K562 (cell line): ENCODE measurements around the gene EHBP1L1. TPM values are rescaled to one million over a fixed set of nuclear protein-coding genes. Genes with fewer than 3 reads are reported as not detected.

Experiments used
- ATAC-seq: fragments of 200-7000 bp; cut with Tn5 transposase; 3 replicates; pipeline ENCODE4 v1.9.1; 2020; ENCODE audit warnings: moderate library complexity
- BruUV-seq: library from RNA; stranded (reverse); fragments of 400-500 nt; replicated peaks from 2 replicates; lab custom pipeline; 2021; lab: Mats Ljungman, UMichigan
- CTCF ChIA-PET: fragments of 300-600 bp; formaldehyde crosslinking; extraction: SDS; loops from one replicate; lab custom pipeline; 2021; ENCODE audit warnings: low intra/inter-chr PET ratio; lab: Yijun Ruan, JAX
- POLR2A ChIA-PET: fragments of 300-600, 350-650 bp; sonication (Branson Sonifier 250); formaldehyde crosslinking; extraction: SDS; loops from one replicate; lab custom pipeline; 2021; ENCODE audit warnings: antibody characterized with exemption, inconsistent platforms; lab: Yijun Ruan, JAX
- DNase-seq, 4 experiments: peaks; one replicate each; pipeline versions ENCODE4 v3.0.0 to v3.0.0-alpha.2; 2011 to 2018; ENCODE audit warnings: low spot score in 3 of 4, mixed read lengths in 3 of 4; ENCODE audit errors: extremely low read depth in 1 of 4
- FAIRE-seq: peaks from 2 replicates; lab custom pipeline; 2011; peaks lifted over from hg19 to GRCh38; lab: Jason Lieb, UNC
- H2AFZ ChIP-seq: 2 replicates; pipeline ENCODE4 v1.6.0; 2011; ENCODE audit warnings: low read depth, low read length, control low read depth, inconsistent platforms
- H3K27ac ChIP-seq: fragments of 200-600 bp; 3 replicates; pipeline ENCODE4 v1.8.0; 2011; ENCODE audit warnings: low read depth, mild to moderate bottlenecking, control low read depth, inconsistent platforms, low read length, moderate library complexity, mixed read lengths; ENCODE audit errors: extremely low read depth
- H3K27me3 ChIP-seq, 2 experiments: fragments of 300-600 bp in 1 of 2; 2 replicates in 1 of 2; 3 replicates in 1 of 2; pipeline versions ENCODE4 v1.6.0 to v1.8.0; 2011; ENCODE audit warnings: inconsistent platforms in 2 of 2, low read length in 2 of 2, mild to moderate bottlenecking in 1 of 2, mixed read lengths in 1 of 2, moderate library complexity in 1 of 2; ENCODE audit not compliant: control insufficient read depth in 2 of 2, insufficient read depth in 2 of 2
- H3K36me3 ChIP-seq: fragments of 300-600 bp; 3 replicates; pipeline ENCODE4 v1.8.0; 2011; ENCODE audit warnings: mild to moderate bottlenecking, low read length, inconsistent platforms; ENCODE audit not compliant: control insufficient read depth, insufficient read depth
- H3K4me1 ChIP-seq, 2 experiments: fragments of 200-600 bp in 1 of 2; replicated peaks in 1 of 2; 2 replicates in 1 of 2; 3 replicates in 1 of 2; pipeline versions ENCODE4 v1.5.1 to v1.8.0; 2011; ENCODE audit warnings: inconsistent platforms in 2 of 2, low read length in 2 of 2, mild to moderate bottlenecking in 1 of 2, mixed read lengths in 1 of 2, moderate library complexity in 1 of 2; ENCODE audit not compliant: control insufficient read depth in 2 of 2, insufficient read depth in 2 of 2
- H3K4me2 ChIP-seq: 2 replicates; pipeline ENCODE4 v1.6.1; 2011; ENCODE audit warnings: low read length, control low read depth, inconsistent platforms, mixed read lengths; ENCODE audit not compliant: insufficient read depth
- H3K4me3 ChIP-seq: fragments of 200-600 bp; sonication (generic), shearing (Covaris generic); 2 replicates; pipeline ENCODE4 v1.5.1; 2016; ENCODE audit warnings: control low read depth, inconsistent platforms
- H3K79me2 ChIP-seq: fragments of 200-600 bp; 3 replicates; pipeline ENCODE4 v1.8.0; 2011; ENCODE audit warnings: low read length, inconsistent platforms; ENCODE audit not compliant: control insufficient read depth, insufficient read depth
- H3K9ac ChIP-seq, 2 experiments: 2 replicates each; pipeline versions ENCODE4 v1.6.0 to v1.6.1; 2011; ENCODE audit warnings: low read depth in 2 of 2, low read length in 2 of 2, control low read depth in 1 of 2, inconsistent platforms in 1 of 2, mild to moderate bottlenecking in 1 of 2, mixed read lengths in 1 of 2; ENCODE audit not compliant: insufficient read depth in 1 of 2
- H3K9me1 ChIP-seq: one replicate; pipeline ENCODE4 v1.6.0; 2011; ENCODE audit warnings: inconsistent platforms, mild to moderate bottlenecking, low read length, moderate library complexity; ENCODE audit not compliant: control insufficient read depth, insufficient read depth
- H3K9me3 ChIP-seq: replicated peaks from 2 replicates; pipeline ENCODE4 v1.5.1; 2011; ENCODE audit warnings: low read depth, low read length, inconsistent platforms; ENCODE audit not compliant: control insufficient read depth, insufficient read depth
- H4K20me1 ChIP-seq: replicated peaks from 2 replicates; pipeline ENCODE4 v1.6.1; 2011; ENCODE audit warnings: low read length, inconsistent platforms, mixed read lengths; ENCODE audit not compliant: control insufficient read depth, insufficient read depth
- MEF2D ChIP-seq: conservative IDR thresholded peaks from 2 replicates; pipeline ENCODE4 v1.6.1; 2016; ENCODE audit warnings: low read depth, missing genetic modification characterization, missing compliant biosample characterization
- NFE2 ChIP-seq: IDR thresholded peaks from 2 replicates; pipeline ENCODE4 v1.6.1; 2014; ENCODE audit warnings: antibody characterized with exemption, low read depth
- POLR2A ChIP-seq: fragments of 450-650 bp; conservative IDR thresholded peaks from 2 replicates; pipeline ENCODE4 v1.6.1; 2016
- RBFOX2 ChIP-seq: fragments of 200-400 bp; formaldehyde crosslinking; IDR thresholded peaks from 2 replicates; pipeline ENCODE4 v1.6.1; 2017; ENCODE audit warnings: low read depth, mild to moderate bottlenecking, low read length, moderate library complexity
- SMAD1 ChIP-seq: fragments of 150-350 bp; IDR thresholded peaks from 2 replicates; pipeline ENCODE4 v1.6.1; 2014; ENCODE audit warnings: low read length, low read depth; ENCODE audit not compliant: partially characterized antibody
- WGBS: fragments of 100-300 bp; shearing (Covaris generic); methylation state at CpG from one replicate; pipeline ENCODE4 v1.1.6; 2016; ENCODE audit warnings: low coverage, mixed read lengths; ENCODE audit not compliant: insufficient coverage; ENCODE audit errors: missing lambda C conversion rate; 5-methylcytosine and 5-hydroxymethylcytosine counted together
- in situ Hi-C: fragments of 300-500 bp; cut with MboI; formaldehyde crosslinking; loops from 4 replicates; pipeline ENCODE4 v1.15.0; 2018; ENCODE audit warnings: inconsistent platforms, mixed read lengths
- intact Hi-C: fragments of 100-400 bp; cut with micrococcal nuclease; formaldehyde crosslinking; loops from 2 replicates; pipeline ENCODE4 v1.14.2; 2022
- polyA plus RNA-seq, 8 experiments: library from polyadenylated mRNA; depleted of rRNA in 4 of 8; stranded (reverse) in 5 of 8; unstranded in 3 of 8; fragments of >200 nt; fragmentation: Nextera tagmentation in 2 of 8; fragmentation: Illumina TruSeq in 1 of 8; extraction: Ambion mirVana in 2 of 8; extraction: Trizol in 1 of 8; gene quantifications; 2 replicates each; pipeline versions ENCODE4 v1.2.1 to v1.2.3, GENCODE V29; 2011 to 2014; ENCODE audit warnings: inconsistent platforms in 1 of 8, missing spikeins in 1 of 8
- total RNA-seq, 7 experiments: library from RNA; depleted of rRNA in 6 of 7; stranded (reverse); fragments of >200 nt in 6 of 7; fragmentation: Illumina TruSeq in 2 of 7; extraction: Trizol in 2 of 7; gene quantifications; 2 replicates each; pipeline versions ENCODE4 v1.2.1 to v1.2.3, GENCODE V29; 2011 to 2021; ENCODE audit warnings: low replicate concordance in 1 of 7
- TF ChIP-seq, protein P1 (sequence below): fragments of 250-450 bp; sonication (Bioruptor Pico); IDR thresholded peaks from 2 replicates; pipeline ENCODE4 v1.8.0; 2021; ENCODE audit warnings: borderline replicate concordance, mild to moderate bottlenecking, moderate library complexity; ENCODE audit not compliant: poor library complexity, severe bottlenecking

EHBP1L1 gene
- total and polyA plus RNA-seq, 9 of the 15 experiments (the other 6 are each of a cell fraction or from before 2014, with no cell fraction given) = 0.03 to 87.1 (median 26.3) TPM

DNA sequence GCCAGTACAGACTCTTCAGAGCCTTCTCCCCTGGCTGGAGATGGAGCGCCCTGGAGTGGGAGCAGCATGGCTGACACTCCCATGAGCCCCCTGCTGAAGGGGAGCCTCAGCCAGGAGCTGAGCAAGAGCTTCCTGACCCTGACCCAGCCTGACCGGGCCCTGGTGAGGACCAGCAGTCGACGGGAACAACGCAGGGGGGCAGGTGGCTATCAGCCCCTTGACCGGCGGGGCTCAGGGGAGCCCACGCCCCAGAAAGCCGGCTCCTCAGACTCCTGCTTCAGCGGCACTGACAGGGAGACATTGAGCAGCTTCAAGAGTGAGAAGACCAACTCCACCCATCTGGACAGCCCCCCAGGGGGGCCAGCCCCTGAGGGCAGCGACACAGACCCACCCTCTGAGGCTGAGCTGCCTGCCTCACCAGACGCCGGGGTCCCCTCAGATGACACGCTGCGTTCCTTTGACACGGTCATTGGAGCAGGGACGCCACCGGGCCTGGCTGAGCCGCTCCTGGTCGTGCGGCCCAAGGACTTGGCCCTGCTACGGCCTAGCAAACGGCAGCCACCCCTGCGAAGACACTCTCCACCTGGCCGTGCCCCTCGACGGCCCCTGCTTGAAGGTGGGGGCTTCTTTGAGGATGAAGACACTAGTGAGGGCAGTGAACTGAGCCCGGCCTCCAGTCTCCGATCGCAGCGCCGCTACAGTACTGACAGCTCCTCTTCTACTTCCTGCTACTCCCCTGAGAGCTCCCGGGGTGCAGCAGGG, 42.3 kb downstream of the EHBP1L1 start:
- Histone ChIP-seq H3K4me3 (no peak overlapping the region), H3K9ac (peak overlapping the region in 1 of 2 experiments; percentile 97; a peak in 2 of 4 replicates), H4K20me1 (no peaks in the 10 kb centered on the region; the same call in 1 of the 2 replicates), H3K9me1 (no peaks in the 10 kb centered on the region), H3K36me3 (peaks cover 59% of the 10 kb centered on the region; the same call in 2 of the 3 replicates), H3K4me2 (no peak overlapping the region), H3K9me3 (no peaks in the 10 kb centered on the region), H3K4me1 (peaks cover 8 to 55% of the 10 kb centered on the region in 2 experiments; a peak in 4 of 5 replicates), H3K79me2 (peaks cover 43% of the 10 kb centered on the region), H3K27me3 (no peaks in the 10 kb centered on the region), H2AFZ (no peak overlapping the region), H3K27ac (no peak overlapping the region)
- TF ChIP-seq POLR2A (no peak), RBFOX2 (peak; percentile 14; the same call in 1 of the 2 replicates)
- POLR2A ChIA-PET = interaction anchor here (0.7 to 1.0 kb wide), 2 partner anchors 9 to 14 kb away, joined by 3 to 5 read pairs; no protein-coding TSS in a partner anchor
- in situ Hi-C loops (no loop called here), intact Hi-C loops (no loop called here)
- no TSS peak for BruUV-seq
- ATAC-seq = no peak
- whole genome bisulfite sequencing = 94% methylated on average over 29 of the region's 33 CpGs
- CTCF ChIA-PET = no interaction called here
- FAIRE-seq = no peak
- DNase-seq = no peak

DNA sequence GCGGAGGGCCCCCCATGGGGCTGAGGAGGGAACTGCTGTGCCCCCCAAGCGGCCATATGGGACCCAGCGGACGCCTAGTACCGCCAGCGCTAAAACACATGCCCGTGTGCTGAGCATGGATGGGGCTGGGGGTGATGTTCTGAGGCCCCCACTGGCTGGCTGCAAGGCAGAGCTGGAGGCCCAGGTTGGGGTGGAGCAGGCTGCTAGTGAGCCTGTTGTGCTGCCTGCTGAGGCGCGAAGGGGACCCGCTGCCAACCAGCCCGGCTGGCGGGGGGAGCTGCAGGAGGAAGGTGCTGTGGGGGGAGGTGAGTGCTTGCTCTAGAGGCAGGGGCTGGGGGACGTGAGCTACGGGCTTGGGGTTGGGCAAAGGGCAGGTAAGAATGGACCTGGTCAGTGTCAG, 42.9 kb downstream of the EHBP1L1 start:
- H3K4me3 ChIP-seq = no peak overlapping the region
- peaks cover 6 to 49% of the 10 kb centered on the region in 2 experiments; a peak in 3 of 5 replicates for H3K4me1 ChIP-seq
- intact Hi-C loops (no loop called here), in situ Hi-C loops (no loop called here)
- no peak overlapping the region for H3K9ac ChIP-seq
- no peak overlapping the region for H3K4me2 ChIP-seq
- ChIA-PET POLR2A (interaction anchor here (0.6 to 0.9 kb wide), 3 partner anchors 12 to 59 kb away, joined by 3 to 4 read pairs (median 3); no protein-coding TSS in a partner anchor), CTCF (no interaction called here)
- H3K27me3 ChIP-seq = no peaks in the 10 kb centered on the region
- no peak for ATAC-seq
- no peak for FAIRE-seq
- WGBS = 92% methylated on average over 14 of the region's 14 CpGs
- no peak overlapping the region for H2AFZ ChIP-seq
- H3K27ac ChIP-seq = no peak overlapping the region
- no peak for DNase-seq
- H3K36me3 ChIP-seq = peaks cover 65% of the 10 kb centered on the region; the same call in 2 of the 3 replicates
- H3K79me2 ChIP-seq = peaks cover 37% of the 10 kb centered on the region
- H3K9me3 ChIP-seq = no peaks in the 10 kb centered on the region
- no TSS peak for BruUV-seq
- TF ChIP-seq SMAD1 (no peak), NFE2 (no peak), MEF2D (no peak)
- TF ChIP-seq, protein P1, sequence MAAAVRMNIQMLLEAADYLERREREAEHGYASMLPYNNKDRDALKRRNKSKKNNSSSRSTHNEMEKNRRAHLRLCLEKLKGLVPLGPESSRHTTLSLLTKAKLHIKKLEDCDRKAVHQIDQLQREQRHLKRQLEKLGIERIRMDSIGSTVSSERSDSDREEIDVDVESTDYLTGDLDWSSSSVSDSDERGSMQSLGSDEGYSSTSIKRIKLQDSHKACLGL (CRISPR knock-in tag) = no peak
- no peaks in the 10 kb centered on the region for H3K9me1 ChIP-seq
- no peaks in the 10 kb centered on the region; the same call in 1 of the 2 replicates for H4K20me1 ChIP-seq
